ENCODE results near the gene CDX1. TPM values are rescaled to one million over a fixed set of nuclear protein-coding genes. Genes with fewer than 3 reads are reported as not detected.

The CDX1 gene
- polyA plus RNA-seq, 1 experiment = 0.97 TPM

DNA sequence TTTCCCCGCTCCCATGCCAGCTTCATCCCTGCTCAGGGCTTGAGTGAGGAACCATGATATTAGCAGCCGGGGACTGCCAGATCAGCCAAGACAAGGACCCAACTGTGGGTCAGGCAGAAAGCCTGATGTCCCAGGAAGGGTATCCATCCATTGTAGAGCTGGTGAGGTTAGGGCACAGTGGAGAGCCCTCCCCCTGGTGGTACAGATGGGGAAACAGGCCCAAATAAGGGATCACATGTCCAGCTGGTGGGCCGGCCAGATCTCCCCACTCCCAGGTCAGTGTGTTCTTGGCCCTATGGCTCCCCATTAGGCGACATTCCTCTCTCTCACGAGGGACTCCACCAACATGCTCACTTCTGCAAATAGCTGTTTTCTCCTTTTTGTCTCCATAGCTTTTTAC lies 9.0 kb downstream of the CDX1 start:
- H3K36me3 ChIP-seq (ENCODE audit: control insufficient read depth, insufficient read depth, low read length) = no peaks in the 10 kb centered on the region
- POLR2A ChIA-PET = no interaction called here
- no peak overlapping the region for H3K4me3 ChIP-seq (ENCODE audit: low read depth, low read length)
- TF ChIP-seq, protein P1, sequence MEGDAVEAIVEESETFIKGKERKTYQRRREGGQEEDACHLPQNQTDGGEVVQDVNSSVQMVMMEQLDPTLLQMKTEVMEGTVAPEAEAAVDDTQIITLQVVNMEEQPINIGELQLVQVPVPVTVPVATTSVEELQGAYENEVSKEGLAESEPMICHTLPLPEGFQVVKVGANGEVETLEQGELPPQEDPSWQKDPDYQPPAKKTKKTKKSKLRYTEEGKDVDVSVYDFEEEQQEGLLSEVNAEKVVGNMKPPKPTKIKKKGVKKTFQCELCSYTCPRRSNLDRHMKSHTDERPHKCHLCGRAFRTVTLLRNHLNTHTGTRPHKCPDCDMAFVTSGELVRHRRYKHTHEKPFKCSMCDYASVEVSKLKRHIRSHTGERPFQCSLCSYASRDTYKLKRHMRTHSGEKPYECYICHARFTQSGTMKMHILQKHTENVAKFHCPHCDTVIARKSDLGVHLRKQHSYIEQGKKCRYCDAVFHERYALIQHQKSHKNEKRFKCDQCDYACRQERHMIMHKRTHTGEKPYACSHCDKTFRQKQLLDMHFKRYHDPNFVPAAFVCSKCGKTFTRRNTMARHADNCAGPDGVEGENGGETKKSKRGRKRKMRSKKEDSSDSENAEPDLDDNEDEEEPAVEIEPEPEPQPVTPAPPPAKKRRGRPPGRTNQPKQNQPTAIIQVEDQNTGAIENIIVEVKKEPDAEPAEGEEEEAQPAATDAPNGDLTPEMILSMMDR (IDR thresholded peaks at IDR 0.05; ENCODE audit: insufficient read depth, low read depth, low read length) = peak; percentile 68
- no peaks in the 10 kb centered on the region for H3K27me3 ChIP-seq (ENCODE audit: control insufficient read depth, insufficient read depth, low read length)
- CTCF ChIA-PET = interaction anchor here (0.6 to 5.9 kb wide), 22 partner anchors 11 to 258 kb away, joined by 3 to 38 read pairs (median 3); partner anchors contain the start of genes CDX1 and PDGFRB
- no peak for DNase-seq (ENCODE audit: low read depth)

DNA sequence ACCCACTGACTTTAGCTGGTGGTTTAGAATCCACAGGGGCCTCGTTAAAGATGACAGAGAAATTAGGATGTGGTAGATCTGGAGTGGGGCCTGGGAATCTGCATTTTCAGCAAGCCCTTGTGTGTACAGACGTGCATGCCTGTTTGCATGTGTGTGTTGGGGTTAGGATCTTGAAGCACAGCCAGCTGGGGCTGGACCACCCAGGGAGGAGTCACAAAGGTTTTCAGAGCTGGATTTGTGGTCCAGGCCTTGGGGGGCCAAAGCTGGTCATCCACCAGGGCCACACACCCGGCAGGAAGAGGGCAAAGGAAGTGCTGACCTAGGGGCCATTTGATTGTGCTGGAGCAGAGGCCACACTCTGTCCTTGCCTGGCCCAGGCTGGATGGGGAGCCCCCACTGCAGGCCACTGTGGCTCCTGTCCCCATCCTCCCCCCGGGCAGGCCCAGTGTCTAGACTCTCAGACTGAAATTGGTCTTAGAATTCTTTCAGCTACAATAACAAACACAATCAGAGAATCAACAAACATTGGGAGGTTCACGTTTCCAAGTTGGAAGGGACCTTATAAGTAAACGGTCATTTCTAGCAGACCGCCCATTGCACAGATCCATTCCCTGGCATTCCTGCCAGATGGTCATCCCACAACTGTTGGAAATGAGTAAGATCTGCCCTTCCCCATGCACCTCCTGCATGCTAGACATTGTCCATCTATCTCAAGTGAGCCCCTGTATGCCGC lies 10.3 kb downstream of the CDX1 start:
- Histone ChIP-seq H3K36me3 (ENCODE audit: control insufficient read depth, insufficient read depth, low read length) (no peaks in the 10 kb centered on the region), H3K27me3 (ENCODE audit: control insufficient read depth, insufficient read depth, low read length) (no peaks in the 10 kb centered on the region), H3K4me3 (ENCODE audit: low read depth, low read length) (no peak overlapping the region)
- DNase-seq (ENCODE audit: low read depth) = no peak
- POLR2A ChIA-PET = no interaction called here
- TF ChIP-seq, protein P1 (IDR thresholded peaks at IDR 0.05; ENCODE audit: insufficient read depth, low read depth, low read length) = no peak
- CTCF ChIA-PET = interaction anchor here (1.2 to 5.9 kb wide), 9 partner anchors 10 to 139 kb away, joined by 3 to 38 read pairs (median 5); partner anchors contain the start of genes CDX1 and SLC6A7

DNA sequence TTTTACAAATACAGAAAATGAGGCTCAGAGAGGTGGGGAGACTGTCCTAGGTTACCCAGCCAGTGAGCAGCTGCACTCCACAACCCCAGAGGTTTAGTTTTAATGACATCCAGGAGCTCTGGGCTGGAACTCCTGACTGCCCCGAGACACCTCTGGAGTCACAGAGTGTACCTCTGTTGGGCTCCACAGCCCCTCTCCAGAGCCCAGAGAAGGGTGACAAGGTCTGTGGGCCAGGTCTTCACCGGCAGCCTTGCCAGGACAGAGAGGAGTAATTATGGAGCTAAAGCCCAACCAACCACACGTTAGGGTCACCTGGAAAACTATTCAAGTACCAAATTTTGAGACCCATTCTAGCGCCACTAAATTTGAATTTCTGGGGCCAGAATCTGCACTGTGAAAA lies 11.1 kb downstream of the CDX1 start:
- CTCF ChIA-PET = interaction anchor here (1.2 to 2.2 kb wide), 4 partner anchors 12 to 20 kb away, joined by 3 to 7 read pairs (median 4); partner anchors contain the start of gene SLC6A7
- TF ChIP-seq, protein P1 (IDR thresholded peaks at IDR 0.05; ENCODE audit: insufficient read depth, low read depth, low read length) = no peak
- no peak for DNase-seq (ENCODE audit: low read depth)
- Histone ChIP-seq H3K27me3 (ENCODE audit: control insufficient read depth, insufficient read depth, low read length) (no peaks in the 10 kb centered on the region), H3K4me3 (ENCODE audit: low read depth, low read length) (no peak overlapping the region), H3K36me3 (ENCODE audit: control insufficient read depth, insufficient read depth, low read length) (no peaks in the 10 kb centered on the region)
- POLR2A ChIA-PET = no interaction called here

DNA sequence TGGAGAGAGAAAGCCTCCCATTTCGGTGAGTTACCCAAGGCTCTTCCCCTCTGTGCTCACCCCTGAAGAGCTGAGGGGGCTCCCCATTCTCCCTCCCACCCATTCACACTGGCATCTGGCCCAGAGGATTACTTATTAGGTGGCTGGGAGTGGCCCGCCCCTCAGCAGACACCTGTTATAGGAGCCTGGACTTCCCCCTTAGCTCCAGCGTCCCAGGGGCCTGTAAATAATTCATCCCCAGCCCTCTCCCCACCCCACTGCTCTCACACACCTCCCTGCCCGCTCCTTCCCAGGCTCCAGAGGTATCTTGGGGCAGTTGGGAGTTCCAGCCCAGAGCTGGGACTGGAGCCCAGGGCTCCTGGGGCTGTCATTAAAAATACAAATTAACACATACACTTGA lies 11.7 kb downstream of the CDX1 start:
- Histone ChIP-seq H3K4me3 (ENCODE audit: low read depth, low read length) (no peak overlapping the region), H3K27me3 (ENCODE audit: control insufficient read depth, insufficient read depth, low read length) (no peaks in the 10 kb centered on the region; the same call in 1 of the 2 replicates), H3K36me3 (ENCODE audit: control insufficient read depth, insufficient read depth, low read length) (no peaks in the 10 kb centered on the region)
- POLR2A ChIA-PET = no interaction called here
- no peak for DNase-seq (ENCODE audit: low read depth)
- CTCF ChIA-PET = interaction anchor here (0.8 to 2.2 kb wide), 4 partner anchors 14 to 22 kb away, joined by 3 to 7 read pairs (median 4); partner anchors contain the start of gene PDGFRB
- TF ChIP-seq, protein P1 (IDR thresholded peaks at IDR 0.05; ENCODE audit: insufficient read depth, low read depth, low read length) = no peak

DNA sequence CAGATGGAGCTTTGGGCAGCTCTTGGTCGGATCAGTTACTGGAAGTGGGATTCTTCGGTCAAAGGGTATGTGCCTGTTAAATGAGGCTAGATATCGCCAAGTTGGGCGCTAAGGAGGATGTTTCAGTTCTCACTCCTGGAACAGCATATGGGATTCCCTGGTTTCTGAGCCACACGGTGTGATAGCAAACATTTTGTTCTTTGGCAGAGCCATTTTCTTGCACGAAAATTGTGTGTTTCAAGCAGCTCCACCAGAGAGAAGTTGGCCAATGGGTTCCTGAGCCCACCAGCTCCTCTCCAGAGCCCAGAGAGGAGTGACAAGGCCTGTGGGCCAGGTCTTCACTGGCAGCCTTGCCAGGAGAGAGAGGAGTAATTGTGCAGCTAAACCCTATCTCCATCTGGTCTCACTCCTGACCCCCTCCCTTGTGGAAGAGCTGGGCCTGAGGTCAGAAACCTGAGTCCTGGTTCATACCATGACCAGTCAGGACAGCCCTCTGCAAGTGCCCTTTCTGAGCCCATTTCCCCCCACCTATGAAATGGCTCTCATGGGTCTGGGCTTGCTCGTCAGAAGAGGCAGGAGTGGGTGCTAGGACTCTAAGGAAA lies 12.5 kb downstream of the CDX1 start:
- TF ChIP-seq, protein P1 (IDR thresholded peaks at IDR 0.05; ENCODE audit: insufficient read depth, low read depth, low read length) = no peak

More for the DNA sequence above, 12.5 kb downstream of the CDX1 start:
- no peaks in the 10 kb centered on the region; the same call in 1 of the 2 replicates for H3K27me3 ChIP-seq (ENCODE audit: control insufficient read depth, insufficient read depth, low read length)
- DNase-seq (ENCODE audit: low read depth) = no peak
- H3K36me3 ChIP-seq (ENCODE audit: control insufficient read depth, insufficient read depth, low read length) = no peaks in the 10 kb centered on the region
- POLR2A ChIA-PET = no interaction called here
- CTCF ChIA-PET = interaction anchor here (0.8 to 2.2 kb wide), 3 partner anchors 15 to 23 kb away, joined by 4 to 7 read pairs (median 4); partner anchors contain the start of gene PDGFRB
- H3K4me3 ChIP-seq (ENCODE audit: low read depth, low read length) = no peak overlapping the region
